Measurements from ENCODE around the gene NEAT1.

- TF ChIP-seq CTCF (IDR thresholded peaks at IDR 0.05; ENCODE audit: low read length), result no peak
- no peak for TF ChIP-seq EZH2 (optimal IDR thresholded peaks at IDR 0.05; ENCODE audit: low read depth, low read length)
These were observed 10.9 kb upstream of the NEAT1 start for GRCh38 chr11:65411681-65412070.
